GM04504 (cell line): Measurements from ENCODE around the gene PLEKHG2.
"Not testable (repeated sequence)": the region's sequence is repeated elsewhere in the genome, so short reads cannot be mapped to it uniquely, and the experiment has no call there.

Source experiments
- DNase-seq: peaks from one replicate; pipeline ENCODE4 v3.0.0-alpha.2; 2012; ENCODE audit warnings: low read depth

PLEKHG2 gene

DNA sequence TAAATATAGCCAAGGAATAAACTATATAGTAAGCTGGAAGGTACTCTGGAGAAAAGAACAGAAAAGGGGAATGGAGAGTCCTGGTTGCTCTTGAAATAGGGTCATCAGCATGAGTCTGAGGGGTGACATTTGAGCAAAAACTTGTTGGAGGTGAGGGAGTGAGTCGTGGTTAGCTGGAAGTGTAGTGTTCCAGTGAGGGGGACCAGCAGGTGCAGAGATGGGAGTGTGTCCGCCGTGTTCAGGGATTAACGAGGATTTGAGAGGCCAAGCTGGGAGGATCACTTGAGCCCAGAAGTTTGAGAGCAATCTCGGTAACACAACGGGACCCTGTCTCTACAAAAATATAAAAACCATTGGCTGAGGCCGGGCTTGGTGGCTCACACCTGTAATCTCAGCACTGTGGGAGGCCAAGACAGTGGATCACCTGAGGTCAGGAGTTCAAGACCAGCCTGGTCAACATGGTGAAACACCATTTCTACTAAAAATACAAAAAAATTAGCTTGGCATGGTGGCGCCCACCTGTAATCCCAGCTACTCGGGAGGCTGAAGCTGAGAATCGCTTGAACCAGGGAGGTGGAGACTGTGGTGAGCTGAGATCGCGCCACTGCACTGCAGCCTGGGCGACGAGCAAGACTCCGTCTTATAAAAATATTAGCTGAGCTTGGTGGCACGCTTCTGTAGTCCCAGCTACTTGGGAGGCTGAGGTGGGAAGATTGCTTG is 34.1 kb downstream of the PLEKHG2 start:
- no peak for DNase-seq

DNA sequence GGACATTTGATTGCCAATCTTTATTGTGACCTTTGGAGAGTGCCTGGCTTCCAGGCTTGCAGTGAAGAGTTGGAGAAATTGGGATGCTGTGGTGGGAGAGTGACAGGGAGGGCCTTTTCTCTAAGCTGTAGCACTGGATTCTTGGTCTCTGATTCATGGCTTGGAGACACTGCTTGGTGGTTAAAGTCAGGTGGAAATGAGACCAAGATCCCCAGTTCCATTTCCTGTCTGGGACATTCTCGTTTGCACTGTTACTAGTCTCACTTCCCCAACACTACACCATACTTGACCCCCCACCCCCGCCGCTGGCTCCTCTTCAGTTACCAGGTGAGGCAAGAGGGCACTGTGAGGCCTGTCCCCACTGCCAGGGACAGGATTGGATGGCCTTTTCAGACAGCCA is 35.8 kb downstream of the PLEKHG2 start:
- no peak for DNase-seq

- DNase-seq, result no peak
Observed at GRCh38 chr19:39449116-39449797, 36.8 kb downstream of the PLEKHG2 start.

- DNase-seq, result not testable (repeated sequence)
Observed at GRCh38 chr19:39451257-39451656, 38.8 kb downstream of the PLEKHG2 start.

GRCh38 chr19:39463403-39463802 is 50.9 kb downstream of the PLEKHG2 start:
- no peak for DNase-seq

GRCh38 chr19:39465956-39466747 is 53.7 kb downstream of the PLEKHG2 start:
- no peak for DNase-seq

- no peak for DNase-seq
Observed at GRCh38 chr19:39467941-39468340, 55.5 kb downstream of the PLEKHG2 start.

GRCh38 chr19:39469036-39469435 is 56.6 kb downstream of the PLEKHG2 start:
- DNase-seq, result no peak

- DNase-seq, result no peak
Observed at GRCh38 chr19:39469567-39469966, 57.1 kb downstream of the PLEKHG2 start.

- no peak for DNase-seq
Observed at GRCh38 chr19:39470724-39471339, 58.4 kb downstream of the PLEKHG2 start.

GRCh38 chr19:39471756-39472536 is 59.5 kb downstream of the PLEKHG2 start:
- DNase-seq, result no peak

- no peak for DNase-seq
Observed at GRCh38 chr19:39472746-39473442, 60.4 kb downstream of the PLEKHG2 start.

- no peak for DNase-seq
Observed at GRCh38 chr19:39473443-39473960, 61.0 kb downstream of the PLEKHG2 start.

GRCh38 chr19:39474139-39474620 is 61.7 kb downstream of the PLEKHG2 start:
- no peak for DNase-seq

- no peak for DNase-seq
Observed at GRCh38 chr19:39475748-39476147, 63.3 kb downstream of the PLEKHG2 start.
